ENCODE data around the gene HOXC11. TPM values are rescaled to one million over a fixed set of nuclear protein-coding genes. Genes with fewer than 3 reads are reported as not detected.

The HOXC11 gene
- total RNA-seq, 1 experiment from 2014 or later, result 2.4 TPM

GRCh38 chr12:53985994-53986685 is 13.2 kb downstream of the HOXC11 start:
- H3K9me2 ChIP-seq (ENCODE audit: insufficient read depth), result no peaks in the 10 kb centered on the region
- TF ChIP-seq EZH2 (IDR thresholded peaks at IDR 0.05; ENCODE audit: low read depth), result no peak
- no peak for TF ChIP-seq CTCF (conservative IDR thresholded peaks at IDR 0.05)
- intact Hi-C loops (cut with micrococcal nuclease; ENCODE audit: unreplicated experiment), result loop anchor here (1.0 to 5.0 kb wide), 3 partner anchors 119 to 284 kb away; no protein-coding TSS in a partner anchor
- DNase-seq, result no peak
- H2AFZ ChIP-seq, result no peak overlapping the region
- no peaks in the 10 kb centered on the region for H3K79me2 ChIP-seq (ENCODE audit: low read depth)
- ChIA-PET POLR2A (ENCODE audit: unreplicated experiment) (no interaction called here), CTCF (interaction anchor here (1.1 kb wide), 1 partner anchor 215 kb away, joined by 3 read pairs; no protein-coding TSS in a partner anchor)
- no peak overlapping the region for H3K27ac ChIP-seq
- H3K9me3 ChIP-seq (ENCODE audit: insufficient read depth, low read depth), result no peaks in the 10 kb centered on the region
- BruUV-seq (replicated peaks), result no TSS peak
- H3K4me3 ChIP-seq, result no peak overlapping the region
- H3F3A ChIP-seq (ENCODE audit: insufficient read depth, low read depth), result peaks cover 8% of the 10 kb centered on the region; the same call in 1 of the 2 replicates
- H3K4me1 ChIP-seq (replicated peaks; ENCODE audit: insufficient read depth), result peaks cover 22% of the 10 kb centered on the region
- no peaks in the 10 kb centered on the region for H3K36me3 ChIP-seq (ENCODE audit: low read depth)
- H4K20me1 ChIP-seq (ENCODE audit: insufficient read depth), result no peaks in the 10 kb centered on the region
- no peaks in the 10 kb centered on the region for H3K27me3 ChIP-seq (ENCODE audit: insufficient read depth, low read depth)
- H3K4me2 ChIP-seq, result no peak overlapping the region

- BruUV-seq (replicated peaks), result no TSS peak
- H3K79me2 ChIP-seq (ENCODE audit: low read depth), result no peaks in the 10 kb centered on the region
These were observed 14.0 kb downstream of the HOXC11 start for GRCh38 chr12:53986686-53987483.

More at GRCh38 chr12:53986686-53987483, 14.0 kb downstream of the HOXC11 start:
- intact Hi-C loops (cut with micrococcal nuclease; ENCODE audit: unreplicated experiment), result loop anchor here (5.0 kb wide), 2 partner anchors 120 to 285 kb away; no protein-coding TSS in a partner anchor
- peaks cover 22% of the 10 kb centered on the region for H3K4me1 ChIP-seq (replicated peaks; ENCODE audit: insufficient read depth)
- H3K27me3 ChIP-seq (ENCODE audit: insufficient read depth, low read depth), result no peaks in the 10 kb centered on the region
- ChIA-PET CTCF (interaction anchor here (1.1 kb wide), 1 partner anchor 214 kb away, joined by 3 read pairs; no protein-coding TSS in a partner anchor), POLR2A (ENCODE audit: unreplicated experiment) (no interaction called here)
- H2AFZ ChIP-seq, result no peak overlapping the region
- H3K4me3 ChIP-seq, result no peak overlapping the region
- no peak overlapping the region for H3K27ac ChIP-seq
- H3K4me2 ChIP-seq, result no peak overlapping the region
- no peak for TF ChIP-seq CTCF (conservative IDR thresholded peaks at IDR 0.05)
- TF ChIP-seq EZH2 (IDR thresholded peaks at IDR 0.05; ENCODE audit: low read depth), result no peak
- no peak for DNase-seq
- no peaks in the 10 kb centered on the region for H3K36me3 ChIP-seq (ENCODE audit: low read depth)
- H3F3A ChIP-seq (ENCODE audit: insufficient read depth, low read depth), result peaks cover 3% of the 10 kb centered on the region; the same call in 1 of the 2 replicates
- no peaks in the 10 kb centered on the region for H3K9me2 ChIP-seq (ENCODE audit: insufficient read depth)
- H3K9me3 ChIP-seq (ENCODE audit: insufficient read depth, low read depth), result no peaks in the 10 kb centered on the region
- no peaks in the 10 kb centered on the region for H4K20me1 ChIP-seq (ENCODE audit: insufficient read depth)
